GM12875 (cell line): ENCODE data around the gene PCBP3.
"Not testable (repeated sequence)": the region's sequence is repeated elsewhere in the genome, so short reads cannot be mapped to it uniquely, and the experiment has no call there.

Source experiments
- H3K4me3 ChIP-seq: one replicate; pipeline ENCODE4 v1.5.1; 2011; ENCODE audit warnings: low read depth, low read length, control low read depth
- CTCF ChIP-seq: IDR thresholded peaks from 2 replicates; pipeline ENCODE4 v1.5.1; 2011; ENCODE audit warnings: low read depth, mild to moderate bottlenecking, control low read depth, inconsistent platforms, low read length, moderate library complexity, borderline replicate concordance; ENCODE audit not compliant: insufficient read depth

Gene PCBP3

GRCh38 chr21:45599146-45599581 is 44.4 kb upstream of the PCBP3 start:
- TF ChIP-seq CTCF = no peak
- H3K4me3 ChIP-seq = no peak overlapping the region

- no peak for TF ChIP-seq CTCF
- H3K4me3 ChIP-seq = no peak overlapping the region
Observed at GRCh38 chr21:45600248-45600647, 43.3 kb upstream of the PCBP3 start.

DNA sequence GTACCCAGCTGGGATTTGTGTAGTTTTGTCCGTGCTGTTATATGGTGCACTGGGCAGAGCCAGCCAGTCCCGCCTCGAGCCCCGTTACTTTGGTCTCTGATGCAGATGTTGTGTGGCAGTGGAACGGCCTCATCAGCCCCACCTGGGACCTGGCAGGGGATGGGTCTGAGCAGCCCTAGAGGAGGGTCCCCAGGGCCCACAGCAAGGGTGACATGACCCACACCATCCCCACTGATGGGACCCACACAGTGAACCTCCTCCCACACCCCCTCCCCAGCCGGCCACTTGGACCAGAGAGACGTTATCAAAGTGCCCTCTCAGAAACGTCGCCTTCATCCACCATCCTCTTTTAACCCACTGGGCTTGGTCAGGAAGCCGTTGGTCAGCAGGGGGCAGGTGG is 42.0 kb upstream of the PCBP3 start:
- no peak for TF ChIP-seq CTCF
- H3K4me3 ChIP-seq = no peak overlapping the region

GRCh38 chr21:45602106-45602505 is 41.4 kb upstream of the PCBP3 start:
- no peak overlapping the region for H3K4me3 ChIP-seq
- TF ChIP-seq CTCF = no peak

GRCh38 chr21:45603481-45603880 is 40.0 kb upstream of the PCBP3 start:
- H3K4me3 ChIP-seq = no peak overlapping the region
- TF ChIP-seq CTCF = no peak

DNA sequence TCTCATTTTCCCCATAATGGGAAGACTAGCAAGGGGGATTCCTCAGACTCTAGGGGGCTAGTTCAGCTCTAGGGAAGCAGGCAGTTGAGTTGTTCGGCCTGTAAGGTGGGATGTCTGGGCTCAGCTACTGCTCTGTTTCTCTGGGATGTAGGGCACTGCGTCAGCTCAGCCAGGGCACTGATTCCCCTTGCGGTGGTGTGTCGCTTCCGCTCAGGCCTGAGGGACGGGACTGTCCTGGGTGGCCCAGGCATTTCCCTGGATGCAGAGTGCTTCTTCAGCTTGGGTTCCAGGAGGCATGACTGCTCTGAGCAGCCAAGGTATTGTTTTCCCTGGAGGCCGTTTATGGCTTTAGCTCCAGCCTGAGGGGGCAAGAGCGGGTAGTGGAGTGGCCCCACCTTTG is 38.8 kb upstream of the PCBP3 start:
- H3K4me3 ChIP-seq = not testable (repeated sequence)

GRCh38 chr21:45607021-45607908 is 36.3 kb upstream of the PCBP3 start:
- no peak overlapping the region for H3K4me3 ChIP-seq
- no peak for TF ChIP-seq CTCF
